Keratinocyte (primary cell): ENCODE results near the gene PHACTR1. TPM values are rescaled to one million over a fixed set of nuclear protein-coding genes. Genes with fewer than 3 reads are reported as not detected.

Source experiments
- DNase-seq: peaks from one replicate; pipeline ENCODE4 v3.0.0-alpha.2; 2011; ENCODE audit warnings: low read depth, missing footprints, low spot score
- FAIRE-seq: peaks from 2 replicates; lab custom pipeline; 2011; peaks lifted over from hg19 to GRCh38; lab: Jason Lieb, UNC
- H2AFZ ChIP-seq: 2 replicates; pipeline ENCODE4 v1.6.0; 2012; ENCODE audit warnings: low read length, control low read depth, inconsistent platforms; ENCODE audit not compliant: control insufficient read depth
- H3K27ac ChIP-seq: 2 replicates; pipeline ENCODE4 v1.5.1; 2011; ENCODE audit warnings: low read length; ENCODE audit not compliant: control insufficient read depth, insufficient read depth
- H3K27me3 ChIP-seq: 3 replicates; pipeline ENCODE4 v1.6.0; 2011; ENCODE audit warnings: low read length; ENCODE audit not compliant: control insufficient read depth, insufficient read depth; ENCODE audit errors: extremely low read depth
- H3K36me3 ChIP-seq, 2 experiments: 2 replicates in 1 of 2; 3 replicates in 1 of 2; pipeline ENCODE4 v1.5.1; 2011; ENCODE audit warnings: low read length in 2 of 2, mild to moderate bottlenecking in 1 of 2; ENCODE audit not compliant: control insufficient read depth in 2 of 2, insufficient read depth in 2 of 2; ENCODE audit errors: extremely low read depth in 1 of 2
- H3K4me1 ChIP-seq: 3 replicates; pipeline ENCODE4 v1.5.1; 2011; ENCODE audit warnings: low read length; ENCODE audit not compliant: control insufficient read depth, insufficient read depth; ENCODE audit errors: extremely low read depth
- H3K4me2 ChIP-seq: 3 replicates; pipeline ENCODE4 v1.6.0; 2011; ENCODE audit warnings: low read depth, low read length; ENCODE audit not compliant: control insufficient read depth, insufficient read depth; ENCODE audit errors: extremely low read depth
- H3K4me3 ChIP-seq, 3 experiments: fragments of 200-600 bp in 1 of 3; sonication (generic) in 1 of 3; 2 replicates in 2 of 3; 3 replicates in 1 of 3; pipeline ENCODE4 v1.5.1; 2011 to 2016; ENCODE audit warnings: low read length in 3 of 3, mild to moderate bottlenecking in 3 of 3, control low read depth in 2 of 3, inconsistent platforms in 1 of 3, low read depth in 1 of 3, mixed read lengths in 1 of 3, mixed run types in 1 of 3, moderate library complexity in 1 of 3; ENCODE audit not compliant: control insufficient read depth in 2 of 3, insufficient read depth in 2 of 3; ENCODE audit errors: extremely low read depth in 1 of 3
- H3K79me2 ChIP-seq: 2 replicates; pipeline ENCODE4 v1.6.0; 2012; ENCODE audit warnings: low read length; ENCODE audit not compliant: control insufficient read depth, insufficient read depth
- H3K9ac ChIP-seq: 3 replicates; pipeline ENCODE4 v1.6.0; 2011; ENCODE audit warnings: low read length; ENCODE audit not compliant: control insufficient read depth, insufficient read depth; ENCODE audit errors: extremely low read depth
- H3K9me1 ChIP-seq: 3 replicates; pipeline ENCODE4 v1.6.0; 2011; ENCODE audit warnings: low read length; ENCODE audit not compliant: control insufficient read depth, insufficient read depth; ENCODE audit errors: extremely low read depth
- H3K9me3 ChIP-seq: 2 replicates; pipeline ENCODE4 v1.5.1; 2012; ENCODE audit warnings: low read depth, low read length; ENCODE audit not compliant: control insufficient read depth
- H4K20me1 ChIP-seq: 3 replicates; pipeline ENCODE4 v1.6.0; 2011; ENCODE audit warnings: low read length; ENCODE audit not compliant: control insufficient read depth, insufficient read depth; ENCODE audit errors: extremely low read depth
- EZH2 ChIP-seq: IDR thresholded peaks from one replicate; pipeline ENCODE4 v1.6.1; 2012; ENCODE audit warnings: inconsistent platforms, mild to moderate bottlenecking, low read length, moderate library complexity
- dilution Hi-C: fragments of 300-500 bp; cut with MboI; formaldehyde crosslinking; loops from one replicate; pipeline ENCODE4 v1.7.0; 2020; ENCODE audit warnings: low sequenced_read_pairs; ENCODE audit not compliant: extremely low pct_ligation_motif_present
- polyA plus RNA-seq, 5 experiments: library from polyadenylated mRNA; depleted of rRNA in 3 of 5; stranded (reverse) in 3 of 5; stranded (forward) in 1 of 5; unstranded in 1 of 5; fragments of >200 nt; gene quantifications; 1 replicate in 1 of 5; 2 replicates in 3 of 5; 3 replicates in 1 of 5; pipeline versions ENCODE4 v1.2.1 to v1.2.3, GENCODE V29; 2011 to 2012; ENCODE audit warnings: missing spikeins in 2 of 5, low read depth in 1 of 5, low replicate concordance in 1 of 5
- TF ChIP-seq, protein P1 (sequence below), 3 experiments: IDR thresholded peaks in 1 of 3; conservative IDR thresholded peaks in 1 of 3; optimal IDR thresholded peaks in 1 of 3; 2 replicates in 2 of 3; 3 replicates in 1 of 3; pipeline versions ENCODE3 to v1.5.1; 2011; ENCODE audit warnings: low read length in 3 of 3, mild to moderate bottlenecking in 3 of 3, moderate library complexity in 2 of 3, control low read depth in 1 of 3, inconsistent platforms in 1 of 3; ENCODE audit not compliant: insufficient read depth in 2 of 3; ENCODE audit errors: extremely low read depth in 1 of 3

Gene PHACTR1
- polyA plus RNA-seq, 1 donor (not counting 4 experiments of a cell fraction or from before 2014, with no cell fraction given): 0.22 TPM

DNA sequence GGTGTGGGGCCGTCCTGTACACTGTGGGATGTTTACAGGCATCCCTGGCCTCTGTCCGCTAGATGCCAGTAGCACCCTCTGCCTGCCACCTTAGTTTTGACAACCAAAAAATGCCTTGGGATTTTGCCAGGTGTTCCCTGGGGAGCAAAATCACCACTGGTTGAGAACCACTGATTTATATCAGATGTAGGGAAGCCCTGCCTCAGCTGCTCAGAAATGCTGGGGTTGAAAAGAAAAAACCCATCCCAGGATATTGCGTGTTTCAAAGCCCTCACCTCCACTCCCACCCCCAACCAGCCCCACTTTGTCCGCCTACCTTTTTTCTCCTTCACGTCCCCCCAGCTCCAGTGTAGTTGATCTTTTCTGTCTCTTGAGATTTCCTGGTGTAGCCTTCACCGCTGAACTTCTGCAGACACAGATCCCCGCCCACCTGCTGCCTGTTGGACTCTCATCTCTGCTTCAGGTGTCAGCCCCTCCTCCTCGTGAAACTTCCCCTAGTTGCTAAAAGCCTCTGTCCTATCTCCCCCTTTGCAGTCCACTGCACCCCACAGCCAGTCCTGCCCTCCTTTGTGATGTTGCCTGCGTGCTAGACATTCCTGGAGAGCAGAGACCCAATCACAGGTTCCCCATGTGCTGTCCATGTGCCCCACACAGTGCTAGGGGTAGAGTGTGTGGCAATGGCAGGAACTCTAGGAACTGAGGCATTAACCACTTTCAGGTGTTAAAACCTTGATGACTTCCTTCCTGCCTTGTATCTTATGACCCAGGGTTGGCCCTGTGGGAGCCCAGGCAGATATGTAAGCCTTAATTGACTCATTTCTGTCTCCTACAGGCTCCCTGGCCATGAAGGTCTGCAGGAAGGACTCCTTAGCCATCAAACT is 512.9 kb downstream of the PHACTR1 start:
- FAIRE-seq (no peak), DNase-seq (no peak)
- Histone ChIP-seq H3K27ac (no peak overlapping the region), H3K27me3 (no peaks in the 10 kb centered on the region), H3K4me1 (no peaks in the 10 kb centered on the region), H2AFZ (no peak overlapping the region), H3K9me3 (no peaks in the 10 kb centered on the region), H3K9ac (no peak overlapping the region), H3K79me2 (no peaks in the 10 kb centered on the region), H3K9me1 (no peaks in the 10 kb centered on the region), H3K4me2 (no peak overlapping the region), H3K4me3 (no peak overlapping the region), H4K20me1 (no peaks in the 10 kb centered on the region), H3K36me3 (no peaks in the 10 kb centered on the region)
- TF ChIP-seq, protein P1, sequence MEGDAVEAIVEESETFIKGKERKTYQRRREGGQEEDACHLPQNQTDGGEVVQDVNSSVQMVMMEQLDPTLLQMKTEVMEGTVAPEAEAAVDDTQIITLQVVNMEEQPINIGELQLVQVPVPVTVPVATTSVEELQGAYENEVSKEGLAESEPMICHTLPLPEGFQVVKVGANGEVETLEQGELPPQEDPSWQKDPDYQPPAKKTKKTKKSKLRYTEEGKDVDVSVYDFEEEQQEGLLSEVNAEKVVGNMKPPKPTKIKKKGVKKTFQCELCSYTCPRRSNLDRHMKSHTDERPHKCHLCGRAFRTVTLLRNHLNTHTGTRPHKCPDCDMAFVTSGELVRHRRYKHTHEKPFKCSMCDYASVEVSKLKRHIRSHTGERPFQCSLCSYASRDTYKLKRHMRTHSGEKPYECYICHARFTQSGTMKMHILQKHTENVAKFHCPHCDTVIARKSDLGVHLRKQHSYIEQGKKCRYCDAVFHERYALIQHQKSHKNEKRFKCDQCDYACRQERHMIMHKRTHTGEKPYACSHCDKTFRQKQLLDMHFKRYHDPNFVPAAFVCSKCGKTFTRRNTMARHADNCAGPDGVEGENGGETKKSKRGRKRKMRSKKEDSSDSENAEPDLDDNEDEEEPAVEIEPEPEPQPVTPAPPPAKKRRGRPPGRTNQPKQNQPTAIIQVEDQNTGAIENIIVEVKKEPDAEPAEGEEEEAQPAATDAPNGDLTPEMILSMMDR (optimal IDR thresholded peaks at IDR 0.05 in 1 of 3, IDR thresholded peaks at IDR 0.05 in 1 of 3, conservative IDR thresholded peaks at IDR 0.05 in 1 of 3; ENCODE audit: extremely low read depth in 1 of 3, insufficient read depth in 2 of 3, low read length in 3 of 3): peak in 1 of 3 experiments; percentile 29
- TF ChIP-seq EZH2: no peak
- dilution Hi-C loops: no loop called here

- H3K4me2 ChIP-seq: no peak overlapping the region
- H3K4me3 ChIP-seq: no peak overlapping the region
- H3K9ac ChIP-seq: no peak overlapping the region
- no peaks in the 10 kb centered on the region for H3K9me3 ChIP-seq
- H3K4me1 ChIP-seq: no peaks in the 10 kb centered on the region
- H2AFZ ChIP-seq: no peak overlapping the region
- dilution Hi-C loops: no loop called here
- no peak for DNase-seq
- H3K9me1 ChIP-seq: no peaks in the 10 kb centered on the region
- H4K20me1 ChIP-seq: no peaks in the 10 kb centered on the region
- no peaks in the 10 kb centered on the region for H3K79me2 ChIP-seq
- no peaks in the 10 kb centered on the region for H3K27me3 ChIP-seq
- FAIRE-seq: no peak
- TF ChIP-seq, protein P1 (optimal IDR thresholded peaks at IDR 0.05 in 1 of 3, IDR thresholded peaks at IDR 0.05 in 1 of 3, conservative IDR thresholded peaks at IDR 0.05 in 1 of 3; ENCODE audit: extremely low read depth in 1 of 3, insufficient read depth in 2 of 3, low read length in 3 of 3): no peak
- TF ChIP-seq EZH2: no peak
- H3K36me3 ChIP-seq: no peaks in the 10 kb centered on the region
- no peak overlapping the region for H3K27ac ChIP-seq
Observed at GRCh38 chr6:13233106-13233505, 516.5 kb downstream of the PHACTR1 start.
